Measurements from ENCODE around the gene PGS1. TPM values are rescaled to one million over a fixed set of nuclear protein-coding genes. Genes with fewer than 3 reads are reported as not detected.

PGS1 gene
- total and polyA plus RNA-seq, 2 of the 8 experiments (the other 6 are each of a cell fraction or from before 2014, with no cell fraction given) = 46.7 to 60.0 TPM

GRCh38 chr17:78458091-78458490, 79.6 kb downstream of the PGS1 start:
- no peak overlapping the region for H3K23ac ChIP-seq (ENCODE audit: insufficient read length)
- no peaks in the 10 kb centered on the region for H3K36me3 ChIP-seq (ENCODE audit: control insufficient read depth in 2 of 4, insufficient read depth in 4 of 4, low read length in 3 of 4)
- H3K27ac ChIP-seq (ENCODE audit: low read depth, low read length) = no peak overlapping the region
- no peak overlapping the region for H3K4me3 ChIP-seq (ENCODE audit: extremely low read depth in 1 of 4, insufficient read depth in 2 of 4, low read depth in 3 of 4, low read length in 4 of 4)
- no peak overlapping the region for H2AK5ac ChIP-seq (ENCODE audit: low read depth, low read length)
- H2BK15ac ChIP-seq (ENCODE audit: low read length) = no peak overlapping the region
- H2AFZ ChIP-seq (ENCODE audit: low read length) = no peak overlapping the region
- H3K79me2 ChIP-seq (ENCODE audit: control insufficient read depth in 1 of 2, insufficient read depth in 2 of 2, low read length in 2 of 2) = no peaks in the 10 kb centered on the region
- H3K4me1 ChIP-seq (replicated peaks in 1 of 4; ENCODE audit: control insufficient read depth in 3 of 4, insufficient read depth in 4 of 4, low read length in 3 of 4) = no peaks in the 10 kb centered on the region
- H3K18ac ChIP-seq (ENCODE audit: extremely low read depth, low read length) = no peak overlapping the region
- H4K8ac ChIP-seq (ENCODE audit: extremely low read depth, insufficient read depth, low read length) = no peak overlapping the region
- CTCF ChIA-PET (ENCODE audit: partially characterized antibody) = interaction anchor here (0.6 to 3.2 kb wide), 7 partner anchors 10 to 217 kb away, joined by 3 to 19 read pairs (median 4); no protein-coding TSS in a partner anchor
- no peaks in the 10 kb centered on the region for H4K20me1 ChIP-seq (replicated peaks in 1 of 2; ENCODE audit: control insufficient read depth in 1 of 2, insufficient read depth in 2 of 2, low read length in 2 of 2)
- H4K91ac ChIP-seq (replicated peaks; ENCODE audit: insufficient read length, low read length) = no peak overlapping the region
- H2BK120ac ChIP-seq (replicated peaks; ENCODE audit: low read depth, low read length) = no peak overlapping the region
- no peak overlapping the region for H3K4me2 ChIP-seq (ENCODE audit: insufficient read depth in 1 of 2, low read depth in 2 of 2, low read length in 2 of 2)
- H4K5ac ChIP-seq (ENCODE audit: insufficient read length, low read depth, low read length) = no peak overlapping the region
- POLR2A ChIA-PET (ENCODE audit: partially characterized antibody) = interaction anchor here (0.6 kb wide), 1 partner anchor 10 kb away, joined by 3 read pairs; no protein-coding TSS in a partner anchor
- H3K9me3 ChIP-seq (ENCODE audit: insufficient read depth in 2 of 2, low read depth in 1 of 2, low read length in 1 of 2) = no peaks in the 10 kb centered on the region
- H3K23me2 ChIP-seq (ENCODE audit: low read depth, low read length) = 0 out of 2 replicates have a peak, but pooled peaks cover under 1% of the 10 kb centered on the region
- no peak overlapping the region for H3K14ac ChIP-seq (ENCODE audit: insufficient read length)
- H3K4ac ChIP-seq (replicated peaks; ENCODE audit: insufficient read length, low read depth, low read length) = no peak overlapping the region
- no peak overlapping the region for H2BK5ac ChIP-seq (ENCODE audit: low read depth, low read length)
- no peaks in the 10 kb centered on the region for H3K79me1 ChIP-seq (ENCODE audit: low read depth, low read length)
- H2BK12ac ChIP-seq (ENCODE audit: low read depth, low read length) = no peak overlapping the region
- 95% methylated on average over 10 of the region's 10 CpGs; no CpG with 5 or more reads in 1 of the 2 experiments for WGBS, 2 experiments (ENCODE audit: extremely low coverage in 1 of 2, insufficient coverage in 1 of 2, insufficient read length in 1 of 2, insufficient replicate concordance in 2 of 2, low coverage in 1 of 2, low lambda C conversion rate in 2 of 2, missing lambda C conversion rate in 1 of 2)
- H3K27me3 ChIP-seq (replicated peaks in 1 of 4; ENCODE audit: control insufficient read depth in 3 of 4, extremely low read depth in 1 of 4, insufficient read depth in 3 of 4, low read length in 3 of 4) = no peaks in the 10 kb centered on the region
- no peak overlapping the region for H2BK20ac ChIP-seq (ENCODE audit: low read length)
- H3K56ac ChIP-seq (replicated peaks; ENCODE audit: insufficient read length, low read depth, low read length) = no peak overlapping the region
- TF ChIP-seq E2F6 (IDR thresholded peaks at IDR 0.05) (no peak), ATF2 (IDR thresholded peaks at IDR 0.05; ENCODE audit: low read length) (no peak), SP2 (IDR thresholded peaks at IDR 0.05; ENCODE audit: low read length) (no peak), SIRT6 (IDR thresholded peaks at IDR 0.05; ENCODE audit: low read length) (no peak), MAFK (IDR thresholded peaks at IDR 0.05; ENCODE audit: low read depth, low read length) (no peak)
- DNase-seq (ENCODE audit: low read depth in 1 of 2, low spot score in 2 of 2) (no peak), FAIRE-seq (no peak)
- H3K9ac ChIP-seq (replicated peaks in 1 of 4; ENCODE audit: extremely low read depth in 1 of 4, low read depth in 3 of 4, low read length in 3 of 4) = no peak overlapping the region
